Endothelial cell (in vitro differentiated cells): ENCODE measurements around the gene TRAF5. TPM values are rescaled to one million over a fixed set of nuclear protein-coding genes. Genes with fewer than 3 reads are reported as not detected.

ENCODE experiments used
- DNase-seq: peaks from one replicate; pipeline ENCODE4 v3.0.0; 2021; ENCODE audit warnings: low spot score
- H3K27ac Mint-ChIP-seq: one replicate; pipeline ENCODE4 v1.8.0; 2021; ENCODE audit warnings: mixed read lengths, inconsistent platforms; ENCODE audit not compliant: unreplicated experiment
- H3K27me3 Mint-ChIP-seq: one replicate; pipeline ENCODE4 v1.8.0; 2021; ENCODE audit warnings: mild to moderate bottlenecking, moderate library complexity, mixed read lengths, inconsistent platforms; ENCODE audit not compliant: unreplicated experiment
- H3K36me3 Mint-ChIP-seq: one replicate; pipeline ENCODE4 v1.8.0; 2021; ENCODE audit warnings: mild to moderate bottlenecking, low read depth, mixed read lengths, inconsistent platforms; ENCODE audit not compliant: unreplicated experiment
- H3K4me1 Mint-ChIP-seq: one replicate; pipeline ENCODE4 v1.8.0; 2021; ENCODE audit warnings: mild to moderate bottlenecking, mixed read lengths, inconsistent platforms; ENCODE audit not compliant: unreplicated experiment
- H3K4me3 Mint-ChIP-seq: one replicate; pipeline ENCODE4 v1.8.0; 2021; ENCODE audit warnings: mild to moderate bottlenecking, mixed read lengths, inconsistent platforms; ENCODE audit not compliant: unreplicated experiment
- H3K9me3 Mint-ChIP-seq: one replicate; pipeline ENCODE4 v1.8.0; 2021; ENCODE audit warnings: mixed read lengths, inconsistent platforms; ENCODE audit not compliant: unreplicated experiment
- total RNA-seq: library from RNA; stranded (reverse); fragmentation: NEBNext Ultra II Directional; extraction: Animal tissue kit (Norgen Biotek cat#: 25700); gene quantifications from one replicate; pipeline ENCODE4 v1.2.1, GENCODE V29; 2021; ENCODE audit not compliant: unreplicated experiment
- TF ChIP-seq, protein P1 (sequence below): fragments of 200-600 bp; sonication (generic); IDR thresholded peaks from one replicate; pipeline ENCODE4 v1.5.0; 2021; ENCODE audit warnings: antibody characterized with exemption; ENCODE audit not compliant: unreplicated experiment

The TRAF5 gene
- total RNA-seq, 1 donor from 2014 or later, result 14.5 TPM

DNA sequence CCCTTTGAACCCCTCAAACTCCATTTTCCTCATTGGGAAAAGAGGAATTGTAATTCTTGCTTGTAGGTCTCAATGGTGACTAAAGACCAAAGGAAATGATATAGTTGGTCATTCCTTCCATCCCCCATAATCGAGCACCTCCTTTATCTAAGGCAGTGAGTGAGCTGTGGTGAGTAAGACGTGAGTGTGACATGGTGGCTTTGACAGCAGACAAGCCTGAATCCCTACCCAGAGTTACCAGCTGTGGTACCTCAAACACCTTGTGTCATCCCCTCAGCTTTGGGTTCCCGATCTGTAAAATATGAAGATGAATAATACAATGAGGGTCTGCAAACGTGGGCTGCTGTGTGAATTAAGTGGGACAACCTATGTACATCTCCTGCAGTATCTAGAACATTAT, 8.4 kb downstream of the TRAF5 start:
- Mint-ChIP-seq H3K27me3 (peaks cover 6% of the 10 kb centered on the region), H3K4me3 (no peak overlapping the region), H3K9me3 (no peaks in the 10 kb centered on the region), H3K36me3 (peaks cover under 1% of the 10 kb centered on the region), H3K4me1 (peaks cover 46% of the 10 kb centered on the region), H3K27ac (no peak overlapping the region)
- DNase-seq, result no peak
- TF ChIP-seq, protein P1, sequence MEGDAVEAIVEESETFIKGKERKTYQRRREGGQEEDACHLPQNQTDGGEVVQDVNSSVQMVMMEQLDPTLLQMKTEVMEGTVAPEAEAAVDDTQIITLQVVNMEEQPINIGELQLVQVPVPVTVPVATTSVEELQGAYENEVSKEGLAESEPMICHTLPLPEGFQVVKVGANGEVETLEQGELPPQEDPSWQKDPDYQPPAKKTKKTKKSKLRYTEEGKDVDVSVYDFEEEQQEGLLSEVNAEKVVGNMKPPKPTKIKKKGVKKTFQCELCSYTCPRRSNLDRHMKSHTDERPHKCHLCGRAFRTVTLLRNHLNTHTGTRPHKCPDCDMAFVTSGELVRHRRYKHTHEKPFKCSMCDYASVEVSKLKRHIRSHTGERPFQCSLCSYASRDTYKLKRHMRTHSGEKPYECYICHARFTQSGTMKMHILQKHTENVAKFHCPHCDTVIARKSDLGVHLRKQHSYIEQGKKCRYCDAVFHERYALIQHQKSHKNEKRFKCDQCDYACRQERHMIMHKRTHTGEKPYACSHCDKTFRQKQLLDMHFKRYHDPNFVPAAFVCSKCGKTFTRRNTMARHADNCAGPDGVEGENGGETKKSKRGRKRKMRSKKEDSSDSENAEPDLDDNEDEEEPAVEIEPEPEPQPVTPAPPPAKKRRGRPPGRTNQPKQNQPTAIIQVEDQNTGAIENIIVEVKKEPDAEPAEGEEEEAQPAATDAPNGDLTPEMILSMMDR, result no peak

DNA sequence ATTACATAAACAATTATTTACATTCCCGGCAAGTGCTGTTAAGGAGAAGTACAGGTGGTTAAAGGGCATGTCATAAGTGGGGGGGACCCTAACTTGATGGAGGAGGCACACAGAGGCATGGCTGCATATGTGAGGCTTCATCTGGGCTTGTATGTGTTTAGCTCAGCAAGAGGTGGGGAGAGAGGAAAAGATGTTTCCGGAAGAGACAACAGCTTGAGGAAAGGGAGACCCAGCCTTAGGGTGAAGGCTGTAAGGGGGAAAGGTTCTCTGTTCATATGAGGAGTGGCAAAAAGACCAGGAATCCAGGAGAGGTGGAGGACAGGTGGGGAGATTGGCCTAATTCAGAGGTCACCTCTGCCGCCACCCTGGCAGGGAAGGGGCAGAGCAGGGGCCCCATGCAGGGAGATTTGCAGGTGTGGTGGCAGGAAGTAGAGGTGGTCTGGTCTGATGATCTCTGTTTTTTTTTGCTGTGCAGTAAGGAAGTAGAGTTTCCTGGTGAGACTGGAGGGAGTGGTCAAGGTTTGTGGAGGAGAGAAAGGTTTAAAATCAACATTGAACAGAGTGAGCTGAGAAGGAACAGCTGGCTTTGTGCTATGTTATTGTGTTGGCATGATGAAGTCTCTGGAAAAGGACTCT, 9.0 kb downstream of the TRAF5 start:
- peaks cover 2% of the 10 kb centered on the region for H3K27me3 Mint-ChIP-seq
- H3K4me1 Mint-ChIP-seq, result peaks cover 44% of the 10 kb centered on the region
- no peaks in the 10 kb centered on the region for H3K9me3 Mint-ChIP-seq
- peak overlapping the region; percentile 6 for H3K27ac Mint-ChIP-seq
- TF ChIP-seq, protein P1, result no peak
- H3K36me3 Mint-ChIP-seq, result no peaks in the 10 kb centered on the region
- peak overlapping the region; percentile 3 for H3K4me3 Mint-ChIP-seq
- DNase-seq, result no peak

DNA sequence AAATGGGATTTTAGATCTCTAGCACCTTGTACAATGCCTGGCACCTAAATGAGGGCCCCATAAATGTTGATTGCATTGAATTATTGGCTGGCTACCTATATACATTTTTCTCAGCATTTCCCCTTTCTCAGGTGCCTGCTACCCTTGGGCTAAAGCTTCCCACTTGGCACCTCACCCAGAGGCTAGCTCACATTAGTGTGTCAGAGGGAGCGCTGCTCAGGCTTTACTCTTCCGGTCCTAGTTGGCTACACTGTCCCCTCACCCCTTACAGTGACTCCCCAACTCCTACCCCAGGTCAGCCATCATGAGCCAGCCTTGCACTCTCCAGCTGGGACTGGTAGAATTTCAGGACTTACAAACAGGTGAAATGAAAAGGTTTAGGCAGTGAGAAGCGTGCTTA, 9.5 kb downstream of the TRAF5 start:
- H3K4me1 Mint-ChIP-seq, result peaks cover 40% of the 10 kb centered on the region
- H3K4me3 Mint-ChIP-seq, result no peak overlapping the region

DNA sequence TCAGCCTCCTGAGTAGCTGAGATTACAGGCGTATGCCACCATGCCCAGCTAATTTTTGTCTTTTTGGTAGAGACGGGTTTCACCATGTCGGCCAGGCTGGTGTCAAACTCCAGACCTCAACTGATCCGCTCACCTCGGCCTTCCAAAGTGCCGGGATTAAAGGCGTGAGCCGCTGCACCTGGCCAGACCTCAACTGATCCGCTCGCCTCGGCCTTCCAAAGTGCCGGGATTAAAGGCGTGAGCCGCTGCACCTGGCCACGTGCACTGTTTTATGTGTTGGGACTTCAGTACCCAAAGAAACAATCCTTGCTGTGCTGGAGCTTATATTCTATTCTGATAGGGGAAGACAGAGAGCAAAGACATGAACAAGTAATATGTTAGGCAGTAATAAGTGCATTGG, 10.1 kb downstream of the TRAF5 start:
- H3K27ac Mint-ChIP-seq, result no peak overlapping the region
- H3K9me3 Mint-ChIP-seq, result no peaks in the 10 kb centered on the region
- peaks cover 40% of the 10 kb centered on the region for H3K4me1 Mint-ChIP-seq
- H3K27me3 Mint-ChIP-seq, result peaks cover 1% of the 10 kb centered on the region
- no peak overlapping the region for H3K4me3 Mint-ChIP-seq
- H3K36me3 Mint-ChIP-seq, result no peaks in the 10 kb centered on the region
- TF ChIP-seq, protein P1, result no peak
- DNase-seq, result no peak

More for the DNA sequence above, 9.5 kb downstream of the TRAF5 start:
- peak overlapping the region; percentile 78 for H3K27ac Mint-ChIP-seq
- TF ChIP-seq, protein P1, result no peak
- H3K36me3 Mint-ChIP-seq, result no peaks in the 10 kb centered on the region
- DNase-seq, result no peak
- H3K27me3 Mint-ChIP-seq, result peaks cover 1% of the 10 kb centered on the region
- H3K9me3 Mint-ChIP-seq, result no peaks in the 10 kb centered on the region

DNA sequence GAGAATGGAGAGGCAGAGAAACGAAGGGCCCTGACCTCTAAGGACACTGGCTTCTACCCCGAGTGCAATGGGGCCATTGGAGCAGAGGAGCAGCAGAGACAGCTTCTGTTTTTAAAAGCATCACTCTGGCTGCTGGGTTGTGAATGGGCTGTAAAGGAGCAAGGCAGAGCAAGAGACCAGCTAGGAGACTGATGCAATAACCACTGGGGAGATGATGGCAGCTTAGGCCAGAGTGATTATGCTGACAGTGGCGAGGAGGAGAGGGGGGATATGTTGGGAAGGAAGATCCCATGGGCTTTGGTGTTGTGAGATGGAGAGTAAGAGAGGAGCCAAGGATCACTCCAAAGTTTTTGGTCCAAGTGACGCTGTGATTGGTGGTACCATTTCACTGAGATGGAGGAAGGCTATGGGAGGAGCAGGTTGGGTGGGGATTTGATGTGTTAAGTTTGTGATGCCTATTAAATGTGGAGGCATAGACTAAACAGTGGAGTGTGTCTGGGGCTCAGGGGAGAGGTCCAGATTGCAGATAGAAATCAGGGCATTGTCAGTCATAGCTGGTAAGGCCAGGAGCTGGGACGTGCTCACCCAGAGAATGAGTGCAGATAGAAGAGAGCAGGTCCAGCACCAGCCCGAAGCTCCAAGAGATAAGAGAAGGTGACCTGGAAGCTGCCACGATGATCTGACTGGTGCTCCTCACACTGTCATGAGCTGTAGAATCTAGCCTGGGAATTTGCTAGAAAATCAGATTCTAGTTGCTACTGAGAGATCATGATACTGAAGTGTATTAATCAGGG, 11.0 kb downstream of the TRAF5 start:
- H3K36me3 Mint-ChIP-seq, result no peaks in the 10 kb centered on the region
- H3K9me3 Mint-ChIP-seq, result no peaks in the 10 kb centered on the region
- no peak overlapping the region for H3K4me3 Mint-ChIP-seq
- no peak for DNase-seq
- H3K4me1 Mint-ChIP-seq, result peaks cover 38% of the 10 kb centered on the region
- H3K27ac Mint-ChIP-seq, result no peak overlapping the region
- H3K27me3 Mint-ChIP-seq, result peaks cover 1% of the 10 kb centered on the region
- TF ChIP-seq, protein P1, result no peak
